ENCODE results near the gene NAT9.

The NAT9 gene

DNA sequence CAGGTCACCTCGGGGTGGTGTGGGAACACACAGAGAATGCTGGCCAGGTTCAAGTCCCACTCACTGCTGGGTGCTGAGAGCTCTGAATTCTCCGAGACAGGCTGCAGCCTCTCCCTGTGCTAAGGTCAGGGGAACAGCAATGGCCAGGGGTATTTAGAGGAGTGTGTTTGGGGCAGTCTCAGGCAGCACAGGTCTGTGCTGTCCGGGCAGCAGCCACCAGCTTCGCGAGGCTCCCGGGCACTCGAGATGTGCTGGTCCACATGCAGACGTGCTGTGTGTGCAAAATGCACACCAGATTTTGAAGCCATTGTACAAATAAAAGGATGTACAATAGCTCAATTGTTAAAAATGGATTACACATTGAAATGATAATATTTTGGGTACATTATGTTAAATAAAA, 20.6 kb downstream of the NAT9 start:
- TF ChIP-seq ZFX (IDR thresholded peaks at IDR 0.05) = no peak
- no peak for TF ChIP-seq CTCF (conservative IDR thresholded peaks at IDR 0.05)

GRCh38 chr17:74754832-74755231, 21.3 kb downstream of the NAT9 start:
- H3K27ac ChIP-seq = no peak overlapping the region; the same call in 1 of the 2 replicates
- TF ChIP-seq ZFX (IDR thresholded peaks at IDR 0.05) = no peak
- TF ChIP-seq CTCF (conservative IDR thresholded peaks at IDR 0.05) = no peak

More for the DNA sequence above, 20.6 kb downstream of the NAT9 start:
- H3K27ac ChIP-seq = peak overlapping the region; percentile 3; the same call in 1 of the 2 replicates

DNA sequence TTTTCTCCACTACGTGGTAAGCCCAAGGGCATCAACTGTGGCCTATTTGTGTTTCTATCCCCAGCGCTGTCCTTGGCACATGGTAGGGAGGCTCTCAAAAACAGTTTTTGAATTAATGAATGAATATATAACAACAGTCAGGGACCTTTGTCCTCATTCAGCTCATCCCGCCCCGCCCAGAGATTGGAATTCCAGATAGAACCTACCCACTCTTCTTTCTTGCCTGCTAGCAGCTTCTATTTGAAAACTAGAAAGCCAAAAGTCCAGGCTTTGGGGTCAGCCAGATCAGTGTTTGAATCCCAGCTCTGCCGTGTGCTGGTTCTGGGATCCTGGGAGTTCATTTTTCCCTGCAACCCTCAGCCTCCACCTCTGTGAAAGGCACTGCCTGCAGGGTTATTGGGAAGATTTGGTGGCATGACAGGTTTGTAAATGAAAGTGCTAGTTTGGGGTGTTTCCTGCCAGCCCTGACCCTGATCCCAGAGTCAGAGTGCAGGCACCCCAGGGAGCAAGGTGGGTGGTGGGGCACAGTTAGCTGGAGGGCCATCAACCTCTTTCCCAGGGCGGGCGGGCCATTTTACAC, 23.2 kb downstream of the NAT9 start:
- no peak for TF ChIP-seq ZFX (IDR thresholded peaks at IDR 0.05)
- H3K27ac ChIP-seq = no peak overlapping the region

DNA sequence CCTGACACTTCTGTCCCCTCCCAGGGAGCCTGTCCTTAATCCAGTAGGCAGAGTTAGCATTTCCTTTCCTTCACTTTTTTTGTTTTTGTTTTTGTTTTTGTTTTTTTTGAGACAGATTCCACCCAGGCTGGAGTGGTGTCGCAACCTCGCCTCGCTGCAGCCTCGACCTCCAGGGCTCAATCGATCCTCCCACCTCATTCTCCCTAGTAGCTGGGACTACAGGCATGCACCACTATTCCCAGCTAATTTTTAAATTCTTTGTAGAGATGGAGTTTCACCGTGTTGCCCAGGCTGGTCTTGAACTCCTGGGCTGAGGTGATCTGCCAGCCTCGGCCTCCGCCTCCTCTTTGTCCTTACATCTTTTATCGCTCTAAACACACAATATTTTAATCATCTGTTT, 23.7 kb downstream of the NAT9 start:
- peak overlapping the region; percentile 98; the same call in 1 of the 2 replicates for H3K27ac ChIP-seq
- TF ChIP-seq ZFX (IDR thresholded peaks at IDR 0.05) (no peak), CTCF (conservative IDR thresholded peaks at IDR 0.05) (no peak)

- TF ChIP-seq CTCF (conservative IDR thresholded peaks at IDR 0.05) = no peak
- TF ChIP-seq ZFX (IDR thresholded peaks at IDR 0.05) = no peak
These were observed 25.6 kb downstream of the NAT9 start for GRCh38 chr17:74750327-74751069.

DNA sequence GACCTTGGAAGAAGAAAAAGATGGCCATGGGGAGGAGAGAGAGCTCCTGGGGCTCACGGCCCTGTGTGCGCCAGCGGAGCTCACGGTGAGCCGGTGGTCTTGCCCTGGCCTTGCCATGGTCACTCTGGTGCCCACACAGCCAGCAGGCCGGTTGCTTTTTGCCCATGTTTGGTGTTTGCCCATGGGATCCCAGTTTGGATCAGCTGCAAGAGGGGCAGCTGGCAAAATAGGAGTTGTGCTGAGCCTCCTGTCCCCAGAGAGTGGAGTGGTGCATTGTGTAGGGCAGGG, 26.2 kb downstream of the NAT9 start:
- TF ChIP-seq CTCF (conservative IDR thresholded peaks at IDR 0.05) = no peak
- H3K27ac ChIP-seq = peak overlapping the region; percentile 98

More at GRCh38 chr17:74750327-74751069, 25.6 kb downstream of the NAT9 start:
- peak overlapping the region; percentile 98 for H3K27ac ChIP-seq

- peak overlapping the region; percentile 98 for H3K27ac ChIP-seq
- TF ChIP-seq ZFX (IDR thresholded peaks at IDR 0.05) = 0 out of 2 replicates have a peak, but pooled peaks have one; percentile 50
- no peak for TF ChIP-seq CTCF (conservative IDR thresholded peaks at IDR 0.05)
These were observed 26.7 kb downstream of the NAT9 start for GRCh38 chr17:74749279-74750038.
